ENCODE results near the gene F7.

F7 gene

GRCh38 chr13:113062691-113063090, 42.9 kb upstream of the F7 start:
- no peaks in the 10 kb centered on the region for H3K4me1 ChIP-seq (ENCODE audit: control insufficient read depth, insufficient read depth, low read length, poor library complexity, severe bottlenecking)
- no peaks in the 10 kb centered on the region for H3K9me3 ChIP-seq (ENCODE audit: control insufficient read depth, low read length)
- peaks cover 3% of the 10 kb centered on the region for H3K36me3 ChIP-seq (ENCODE audit: control insufficient read depth, insufficient read depth, low read length)
- DNase-seq, result no peak
- no peaks in the 10 kb centered on the region for H3K27me3 ChIP-seq (replicated peaks; ENCODE audit: control insufficient read depth, insufficient read depth, low read length, poor library complexity, severe bottlenecking)
- H3K4me3 ChIP-seq (ENCODE audit: insufficient read depth, low read depth, low read length, poor library complexity, severe bottlenecking), result no peak overlapping the region
- no peak overlapping the region for H3K27ac ChIP-seq (ENCODE audit: insufficient read depth, low read length, poor library complexity, severe bottlenecking)

GRCh38 chr13:113063091-113063491, 42.5 kb upstream of the F7 start:
- Histone ChIP-seq H3K27me3 (replicated peaks; ENCODE audit: control insufficient read depth, insufficient read depth, low read length, poor library complexity, severe bottlenecking) (no peaks in the 10 kb centered on the region), H3K4me3 (ENCODE audit: insufficient read depth, low read depth, low read length, poor library complexity, severe bottlenecking) (no peak overlapping the region), H3K9me3 (ENCODE audit: control insufficient read depth, low read length) (no peaks in the 10 kb centered on the region), H3K4me1 (ENCODE audit: control insufficient read depth, insufficient read depth, low read length, poor library complexity, severe bottlenecking) (no peaks in the 10 kb centered on the region), H3K27ac (ENCODE audit: insufficient read depth, low read length, poor library complexity, severe bottlenecking) (no peak overlapping the region), H3K36me3 (ENCODE audit: control insufficient read depth, insufficient read depth, low read length) (peaks cover 3% of the 10 kb centered on the region)
- DNase-seq, result no peak

- Histone ChIP-seq H3K4me3 (ENCODE audit: insufficient read depth, low read depth, low read length, poor library complexity, severe bottlenecking) (no peak overlapping the region), H3K27me3 (replicated peaks; ENCODE audit: control insufficient read depth, insufficient read depth, low read length, poor library complexity, severe bottlenecking) (no peaks in the 10 kb centered on the region), H3K36me3 (ENCODE audit: control insufficient read depth, insufficient read depth, low read length) (peaks cover 3% of the 10 kb centered on the region), H3K27ac (ENCODE audit: insufficient read depth, low read length, poor library complexity, severe bottlenecking) (no peak overlapping the region), H3K4me1 (ENCODE audit: control insufficient read depth, insufficient read depth, low read length, poor library complexity, severe bottlenecking) (no peaks in the 10 kb centered on the region), H3K9me3 (ENCODE audit: control insufficient read depth, low read length) (no peaks in the 10 kb centered on the region)
- no peak for DNase-seq
Observed at GRCh38 chr13:113064000-113064533, 41.5 kb upstream of the F7 start.

GRCh38 chr13:113064534-113065405, 40.8 kb upstream of the F7 start:
- Histone ChIP-seq H3K27me3 (replicated peaks; ENCODE audit: control insufficient read depth, insufficient read depth, low read length, poor library complexity, severe bottlenecking) (no peaks in the 10 kb centered on the region), H3K4me3 (ENCODE audit: insufficient read depth, low read depth, low read length, poor library complexity, severe bottlenecking) (no peak overlapping the region), H3K9me3 (ENCODE audit: control insufficient read depth, low read length) (no peaks in the 10 kb centered on the region), H3K36me3 (ENCODE audit: control insufficient read depth, insufficient read depth, low read length) (peaks cover 3% of the 10 kb centered on the region), H3K27ac (ENCODE audit: insufficient read depth, low read length, poor library complexity, severe bottlenecking) (no peak overlapping the region), H3K4me1 (ENCODE audit: control insufficient read depth, insufficient read depth, low read length, poor library complexity, severe bottlenecking) (no peaks in the 10 kb centered on the region)
- no peak for DNase-seq

- Histone ChIP-seq H3K27ac (ENCODE audit: insufficient read depth, low read length, poor library complexity, severe bottlenecking) (no peak overlapping the region), H3K4me1 (ENCODE audit: control insufficient read depth, insufficient read depth, low read length, poor library complexity, severe bottlenecking) (no peaks in the 10 kb centered on the region), H3K9me3 (ENCODE audit: control insufficient read depth, low read length) (no peaks in the 10 kb centered on the region), H3K27me3 (replicated peaks; ENCODE audit: control insufficient read depth, insufficient read depth, low read length, poor library complexity, severe bottlenecking) (no peaks in the 10 kb centered on the region), H3K36me3 (ENCODE audit: control insufficient read depth, insufficient read depth, low read length) (peaks cover 3% of the 10 kb centered on the region), H3K4me3 (ENCODE audit: insufficient read depth, low read depth, low read length, poor library complexity, severe bottlenecking) (no peak overlapping the region)
- no peak for DNase-seq
Observed at GRCh38 chr13:113065406-113066141, 40.0 kb upstream of the F7 start.

GRCh38 chr13:113066142-113066455, 39.5 kb upstream of the F7 start:
- Histone ChIP-seq H3K4me1 (ENCODE audit: control insufficient read depth, insufficient read depth, low read length, poor library complexity, severe bottlenecking) (no peaks in the 10 kb centered on the region), H3K27ac (ENCODE audit: insufficient read depth, low read length, poor library complexity, severe bottlenecking) (no peak overlapping the region), H3K27me3 (replicated peaks; ENCODE audit: control insufficient read depth, insufficient read depth, low read length, poor library complexity, severe bottlenecking) (no peaks in the 10 kb centered on the region), H3K36me3 (ENCODE audit: control insufficient read depth, insufficient read depth, low read length) (peaks cover 3% of the 10 kb centered on the region), H3K9me3 (ENCODE audit: control insufficient read depth, low read length) (no peaks in the 10 kb centered on the region), H3K4me3 (ENCODE audit: insufficient read depth, low read depth, low read length, poor library complexity, severe bottlenecking) (no peak overlapping the region)
- DNase-seq, result no peak

- DNase-seq, result no peak
- no peaks in the 10 kb centered on the region for H3K4me1 ChIP-seq (ENCODE audit: control insufficient read depth, insufficient read depth, low read length, poor library complexity, severe bottlenecking)
- peaks cover 3% of the 10 kb centered on the region for H3K36me3 ChIP-seq (ENCODE audit: control insufficient read depth, insufficient read depth, low read length)
- no peaks in the 10 kb centered on the region for H3K27me3 ChIP-seq (replicated peaks; ENCODE audit: control insufficient read depth, insufficient read depth, low read length, poor library complexity, severe bottlenecking)
- H3K9me3 ChIP-seq (ENCODE audit: control insufficient read depth, low read length), result no peaks in the 10 kb centered on the region
- H3K27ac ChIP-seq (ENCODE audit: insufficient read depth, low read length, poor library complexity, severe bottlenecking), result no peak overlapping the region
- no peak overlapping the region for H3K4me3 ChIP-seq (ENCODE audit: insufficient read depth, low read depth, low read length, poor library complexity, severe bottlenecking)
Observed at GRCh38 chr13:113066746-113067145, 38.8 kb upstream of the F7 start.

GRCh38 chr13:113069861-113070805, 35.5 kb upstream of the F7 start:
- Histone ChIP-seq H3K9me3 (ENCODE audit: control insufficient read depth, low read length) (no peaks in the 10 kb centered on the region), H3K27ac (ENCODE audit: insufficient read depth, low read length, poor library complexity, severe bottlenecking) (no peak overlapping the region), H3K27me3 (replicated peaks; ENCODE audit: control insufficient read depth, insufficient read depth, low read length, poor library complexity, severe bottlenecking) (no peaks in the 10 kb centered on the region), H3K4me1 (ENCODE audit: control insufficient read depth, insufficient read depth, low read length, poor library complexity, severe bottlenecking) (no peaks in the 10 kb centered on the region), H3K36me3 (ENCODE audit: control insufficient read depth, insufficient read depth, low read length) (no peaks in the 10 kb centered on the region), H3K4me3 (ENCODE audit: insufficient read depth, low read depth, low read length, poor library complexity, severe bottlenecking) (no peak overlapping the region)
- no peak for DNase-seq

GRCh38 chr13:113070855-113071254, 34.7 kb upstream of the F7 start:
- no peak for DNase-seq
- H3K4me1 ChIP-seq (ENCODE audit: control insufficient read depth, insufficient read depth, low read length, poor library complexity, severe bottlenecking), result no peaks in the 10 kb centered on the region
- no peak overlapping the region for H3K4me3 ChIP-seq (ENCODE audit: insufficient read depth, low read depth, low read length, poor library complexity, severe bottlenecking)
- no peaks in the 10 kb centered on the region for H3K9me3 ChIP-seq (ENCODE audit: control insufficient read depth, low read length)
- H3K27ac ChIP-seq (ENCODE audit: insufficient read depth, low read length, poor library complexity, severe bottlenecking), result no peak overlapping the region
- no peaks in the 10 kb centered on the region for H3K27me3 ChIP-seq (replicated peaks; ENCODE audit: control insufficient read depth, insufficient read depth, low read length, poor library complexity, severe bottlenecking)
- H3K36me3 ChIP-seq (ENCODE audit: control insufficient read depth, insufficient read depth, low read length), result no peaks in the 10 kb centered on the region
